Body of pancreas (tissue), 4 donors: ENCODE data around the gene TRAPPC2L. TPM values are rescaled to one million over a fixed set of nuclear protein-coding genes. Genes with fewer than 3 reads are reported as not detected.

Experiments
- ATAC-seq: fragments of 150-250 bp; one replicate; pipeline ENCODE4 v1.9.1; 2016
- DNase-seq, 4 donors: peaks; one replicate each; pipeline ENCODE4 v3.0.0-alpha.2; 2019
- H3K27ac ChIP-seq, 4 donors: fragments of 200-600 bp; sonication (generic); 1 replicate in 3 of 4; 2 replicates in 1 of 4; pipeline versions ENCODE4 v1.5.1 to v1.6.1; 2016 to 2019; ENCODE audit warnings: mild to moderate bottlenecking in 1 of 4, mixed read lengths in 1 of 4, moderate library complexity in 1 of 4
- H3K27me3 ChIP-seq, 2 donors: fragments of 200-600 bp; sonication (generic); one replicate each; pipeline ENCODE4 v1.6.0; 2016; ENCODE audit warnings: mild to moderate bottlenecking in 1 of 2
- H3K36me3 ChIP-seq, 2 donors: fragments of 200-600 bp; sonication (generic); replicated peaks in 1 of 2; 2 replicates each; pipeline ENCODE4 v1.5.1; 2016; ENCODE audit warnings: low read depth in 2 of 2; ENCODE audit not compliant: insufficient read depth in 1 of 2
- H3K4me1 ChIP-seq: fragments of 200-600 bp; sonication (generic); one replicate; pipeline ENCODE4 v1.6.0; 2016
- H3K4me3 ChIP-seq, 2 donors: fragments of 200-600 bp; sonication (generic); 1 replicate in 1 of 2; 2 replicates in 1 of 2; pipeline ENCODE4 v1.5.1; 2016 to 2019
- H3K9me3 ChIP-seq, 3 donors: fragments of 200-600 bp; sonication (generic); 1 replicate in 2 of 3; 2 replicates in 1 of 3; pipeline ENCODE4 v1.5.1; 2016
- CTCF ChIP-seq, 7 experiments: fragments of 450-650 bp in 4 of 7; fragments of 200-600 bp in 3 of 7; sonication (generic) in 3 of 7; IDR thresholded peaks; one replicate each; pipeline ENCODE4 v1.5.1; 2016 to 2019; ENCODE audit warnings: antibody characterized with exemption in 7 of 7
- POLR2A ChIP-seq, 3 donors: fragments of 450-650 bp; IDR thresholded peaks; one replicate each; pipeline ENCODE4 v1.6.1; 2016; ENCODE audit warnings: antibody characterized with exemption in 3 of 3, mild to moderate bottlenecking in 2 of 3
- WGBS, 2 donors: methylation state at CpG; one replicate each; pipeline ENCODE4 v1.1.5; 2017; 5-methylcytosine and 5-hydroxymethylcytosine counted together
- intact Hi-C: fragments of 100-400 bp; cut with DNase I; formaldehyde crosslinking; loops from one replicate; pipeline ENCODE4 v1.15.1; 2023
- total RNA-seq, 2 donors: library from RNA; depleted of rRNA; stranded (reverse); fragments of >200 nt; gene quantifications; one replicate each; pipeline ENCODE4 v1.1.0, GENCODE V29; 2016

The TRAPPC2L gene
- total RNA-seq, 2 donors from 2014 or later: 7.6 to 35.5 TPM

GRCh38 chr16:88853325-88853941 is 3.5 kb upstream of the TRAPPC2L start:
- ATAC-seq (no peak), DNase-seq (no peak)
- intact Hi-C loops: no loop called here
- Histone ChIP-seq H3K4me3 (no peak overlapping the region), H3K4me1 (peaks cover 17% of the 10 kb centered on the region), H3K27me3 (no peaks in the 10 kb centered on the region), H3K36me3 (no peaks in the 10 kb centered on the region), H3K9me3 (no peaks in the 10 kb centered on the region), H3K27ac (no peak overlapping the region)
- 65 to 72% methylated on average over 10 to 17 of the region's 17 CpGs for WGBS, 2 donors
- TF ChIP-seq CTCF (IDR thresholded peaks at IDR 0.05) (no peak), POLR2A (IDR thresholded peaks at IDR 0.05) (no peak)

- H3K9me3 ChIP-seq: no peaks in the 10 kb centered on the region
- no peaks in the 10 kb centered on the region for H3K36me3 ChIP-seq
- no peak overlapping the region for H3K4me3 ChIP-seq
- H3K4me1 ChIP-seq: peaks cover 17% of the 10 kb centered on the region
- TF ChIP-seq POLR2A (IDR thresholded peaks at IDR 0.05) (no peak), CTCF (IDR thresholded peaks at IDR 0.05) (no peak)
- ATAC-seq (no peak), DNase-seq (no peak)
- no peaks in the 10 kb centered on the region for H3K27me3 ChIP-seq
- intact Hi-C loops: no loop called here
- 59% methylated on average over 11 to 18 of the region's 20 CpGs for WGBS, 2 donors
- no peak overlapping the region for H3K27ac ChIP-seq
Observed at GRCh38 chr16:88854306-88855111, 2.4 kb upstream of the TRAPPC2L start.

GRCh38 chr16:88855176-88855575 is 1.8 kb upstream of the TRAPPC2L start:
- no peak for DNase-seq
- TF ChIP-seq CTCF (IDR thresholded peaks at IDR 0.05) (no peak), POLR2A (IDR thresholded peaks at IDR 0.05) (no peak)
- Histone ChIP-seq H3K27me3 (no peaks in the 10 kb centered on the region), H3K36me3 (peaks cover 0 to 4% of the 10 kb centered on the region in 2 donors), H3K4me3 (no peak overlapping the region), H3K4me1 (peaks cover 17% of the 10 kb centered on the region), H3K27ac (peak overlapping the region in 1 of 4 donors; percentile 28), H3K9me3 (no peaks in the 10 kb centered on the region)
- 81 to 86% methylated on average over 8 of the region's 8 CpGs for WGBS, 2 donors
- ATAC-seq: no peak
- intact Hi-C loops: no loop called here

- intact Hi-C loops: no loop called here
- ATAC-seq (no peak), DNase-seq (no peak)
- 75 to 87% methylated on average over 9 to 13 of the region's 13 CpGs for WGBS, 2 donors
- Histone ChIP-seq H3K4me1 (peaks cover 17% of the 10 kb centered on the region), H3K36me3 (peaks cover 0 to 4% of the 10 kb centered on the region in 2 donors), H3K27ac (no peak overlapping the region), H3K9me3 (no peaks in the 10 kb centered on the region), H3K4me3 (no peak overlapping the region), H3K27me3 (no peaks in the 10 kb centered on the region)
- TF ChIP-seq POLR2A (IDR thresholded peaks at IDR 0.05): no peak
- TF ChIP-seq CTCF (IDR thresholded peaks at IDR 0.05): no peak
Observed at GRCh38 chr16:88855736-88856121, 1.2 kb upstream of the TRAPPC2L start.
